ENCODE results near the gene BCAR3. TPM values are rescaled to one million over a fixed set of nuclear protein-coding genes. Genes with fewer than 3 reads are reported as not detected.
"Not testable (repeated sequence)": the region's sequence is repeated elsewhere in the genome, so short reads cannot be mapped to it uniquely, and the experiment has no call there.

Gene BCAR3
- total and polyA plus RNA-seq, 2 donors from 2014 or later: 25.4 to 28.4 TPM

DNA sequence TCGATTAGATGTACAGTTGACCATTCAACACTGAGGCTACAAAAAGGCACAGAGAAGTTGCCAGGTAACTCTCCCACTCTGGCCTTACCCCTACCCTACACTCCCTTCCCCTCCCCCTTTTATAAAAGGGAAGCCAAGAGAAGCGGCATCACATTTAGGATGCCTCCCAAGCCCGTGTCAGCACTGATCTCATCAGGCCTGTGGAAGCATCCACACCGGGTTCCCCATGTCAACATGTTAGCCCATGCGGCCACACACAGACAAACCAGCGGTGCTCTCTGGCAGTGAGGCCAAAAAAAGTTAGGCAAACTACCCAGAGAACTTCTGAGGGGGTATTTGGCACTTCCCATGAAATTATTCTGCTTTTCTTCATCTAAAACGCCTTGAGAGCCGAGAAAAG, 29.9 kb downstream of the BCAR3 start:
- intact Hi-C loops (cut with DNase I): no loop called here
- no peak for FAIRE-seq
- no peak overlapping the region for H3K4me3 ChIP-seq (ENCODE audit: low read length in 3 of 3)
- H3K9me3 ChIP-seq (ENCODE audit: control insufficient read depth in 2 of 3, insufficient read depth in 1 of 3, low read length in 3 of 3): no peaks in the 10 kb centered on the region
- H3K9ac ChIP-seq (ENCODE audit: low read length in 3 of 3): no peak overlapping the region
- H3K27ac ChIP-seq (ENCODE audit: low read depth in 2 of 2, low read length in 2 of 2): no peak overlapping the region
- no peaks in the 10 kb centered on the region for H3K4me1 ChIP-seq (ENCODE audit: control insufficient read depth in 2 of 3, insufficient read depth in 2 of 3, low read depth in 1 of 3, low read length in 3 of 3)
- TF ChIP-seq, protein P1, sequence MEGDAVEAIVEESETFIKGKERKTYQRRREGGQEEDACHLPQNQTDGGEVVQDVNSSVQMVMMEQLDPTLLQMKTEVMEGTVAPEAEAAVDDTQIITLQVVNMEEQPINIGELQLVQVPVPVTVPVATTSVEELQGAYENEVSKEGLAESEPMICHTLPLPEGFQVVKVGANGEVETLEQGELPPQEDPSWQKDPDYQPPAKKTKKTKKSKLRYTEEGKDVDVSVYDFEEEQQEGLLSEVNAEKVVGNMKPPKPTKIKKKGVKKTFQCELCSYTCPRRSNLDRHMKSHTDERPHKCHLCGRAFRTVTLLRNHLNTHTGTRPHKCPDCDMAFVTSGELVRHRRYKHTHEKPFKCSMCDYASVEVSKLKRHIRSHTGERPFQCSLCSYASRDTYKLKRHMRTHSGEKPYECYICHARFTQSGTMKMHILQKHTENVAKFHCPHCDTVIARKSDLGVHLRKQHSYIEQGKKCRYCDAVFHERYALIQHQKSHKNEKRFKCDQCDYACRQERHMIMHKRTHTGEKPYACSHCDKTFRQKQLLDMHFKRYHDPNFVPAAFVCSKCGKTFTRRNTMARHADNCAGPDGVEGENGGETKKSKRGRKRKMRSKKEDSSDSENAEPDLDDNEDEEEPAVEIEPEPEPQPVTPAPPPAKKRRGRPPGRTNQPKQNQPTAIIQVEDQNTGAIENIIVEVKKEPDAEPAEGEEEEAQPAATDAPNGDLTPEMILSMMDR (IDR thresholded peaks at IDR 0.05; ENCODE audit: borderline replicate concordance, extremely low read depth, insufficient read depth): no peak
- no peaks in the 10 kb centered on the region for H3K36me3 ChIP-seq (ENCODE audit: control insufficient read depth in 2 of 3, insufficient read depth in 3 of 3, low read length in 3 of 3)
- H3K27me3 ChIP-seq (ENCODE audit: control insufficient read depth, insufficient read depth, low read length): no peaks in the 10 kb centered on the region
- no peak for DNase-seq

DNA sequence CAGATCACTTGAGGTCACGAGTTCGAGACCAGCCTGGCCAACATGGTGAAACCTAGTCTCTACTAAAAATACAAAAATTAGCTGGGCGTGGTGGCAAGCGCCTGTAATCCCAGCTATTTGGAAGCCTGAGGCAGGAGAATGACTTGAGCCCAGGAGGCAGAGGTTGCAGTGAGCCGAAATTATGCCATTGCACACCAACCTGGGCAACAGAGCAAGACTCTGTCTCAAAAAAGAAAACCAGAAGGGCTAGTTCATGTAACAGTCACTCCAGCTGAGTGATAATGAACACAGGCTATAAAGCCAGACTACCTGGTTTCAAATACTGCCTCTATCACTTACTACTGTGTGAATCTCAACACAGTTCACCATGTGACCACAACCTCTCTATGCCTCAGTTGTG, 31.5 kb downstream of the BCAR3 start:
- H3K4me3 ChIP-seq (ENCODE audit: low read length in 3 of 3); H3K27ac ChIP-seq (ENCODE audit: low read depth in 2 of 2, low read length in 2 of 2); FAIRE-seq; H3K9me3 ChIP-seq (ENCODE audit: control insufficient read depth in 2 of 3, insufficient read depth in 1 of 3, low read length in 3 of 3); intact Hi-C loops (cut with DNase I); H3K4me1 ChIP-seq (ENCODE audit: control insufficient read depth in 2 of 3, insufficient read depth in 2 of 3, low read depth in 1 of 3, low read length in 3 of 3); H3K27me3 ChIP-seq (ENCODE audit: control insufficient read depth, insufficient read depth, low read length); H3K9ac ChIP-seq (ENCODE audit: low read length in 3 of 3); DNase-seq; H3K36me3 ChIP-seq (ENCODE audit: control insufficient read depth in 2 of 3, insufficient read depth in 3 of 3, low read length in 3 of 3): not testable (repeated sequence)

DNA sequence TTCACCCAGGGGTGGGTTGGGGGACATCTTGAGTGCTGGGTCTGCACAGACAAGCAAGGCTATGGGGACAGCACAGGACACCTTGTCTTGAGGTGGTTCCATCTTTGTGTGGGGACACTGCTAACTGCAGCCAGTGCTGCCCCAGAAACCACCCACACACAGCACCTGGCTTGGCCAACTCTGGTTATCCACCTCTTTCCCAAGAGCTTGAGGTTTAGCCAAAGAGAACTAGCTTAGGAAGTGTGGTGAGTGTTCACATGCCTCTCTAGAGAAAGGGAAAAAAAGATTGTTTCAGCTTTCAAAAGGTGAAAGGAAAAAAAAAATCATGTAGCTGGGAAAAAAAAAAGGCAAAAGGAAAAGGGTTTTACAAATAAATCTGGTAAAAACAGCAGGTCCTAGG, 32.4 kb downstream of the BCAR3 start:
- TF ChIP-seq, protein P1 (IDR thresholded peaks at IDR 0.05; ENCODE audit: borderline replicate concordance, extremely low read depth, insufficient read depth): no peak
- intact Hi-C loops (cut with DNase I): no loop called here
- no peaks in the 10 kb centered on the region for H3K27me3 ChIP-seq (ENCODE audit: control insufficient read depth, insufficient read depth, low read length)
- no peaks in the 10 kb centered on the region for H3K36me3 ChIP-seq (ENCODE audit: control insufficient read depth in 2 of 3, insufficient read depth in 3 of 3, low read length in 3 of 3)
- H3K4me3 ChIP-seq (ENCODE audit: low read length in 3 of 3): no peak overlapping the region
- H3K27ac ChIP-seq (ENCODE audit: low read depth in 2 of 2, low read length in 2 of 2): no peak overlapping the region
- no peaks in the 10 kb centered on the region for H3K9me3 ChIP-seq (ENCODE audit: control insufficient read depth in 2 of 3, insufficient read depth in 1 of 3, low read length in 3 of 3)
- no peak overlapping the region for H3K9ac ChIP-seq (ENCODE audit: low read length in 3 of 3)
- H3K4me1 ChIP-seq (ENCODE audit: control insufficient read depth in 2 of 3, insufficient read depth in 2 of 3, low read depth in 1 of 3, low read length in 3 of 3): no peaks in the 10 kb centered on the region
- FAIRE-seq (no peak), DNase-seq (no peak)

DNA sequence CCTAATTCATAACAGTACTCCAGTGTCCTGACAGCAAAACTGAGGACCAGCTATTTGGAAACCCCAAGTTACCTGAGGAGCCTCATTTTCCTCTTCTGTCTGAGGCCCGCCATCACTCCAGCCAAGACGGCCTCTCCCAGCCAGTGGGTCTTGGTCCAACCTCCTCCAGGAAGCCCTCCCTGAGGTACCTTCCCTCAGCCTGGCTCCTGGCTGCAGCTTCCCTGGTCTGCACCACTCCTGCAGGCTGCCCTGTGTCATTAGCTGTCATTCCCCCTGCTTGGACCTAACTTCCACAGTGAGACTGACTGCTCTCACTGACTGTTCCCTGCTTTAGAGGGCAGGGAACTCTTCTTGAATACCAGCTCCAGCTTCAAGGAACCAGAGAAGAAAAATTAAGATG, 33.0 kb downstream of the BCAR3 start:
- no peak overlapping the region for H3K4me3 ChIP-seq (ENCODE audit: low read length in 3 of 3)
- DNase-seq (no peak), FAIRE-seq (no peak)
- intact Hi-C loops (cut with DNase I): no loop called here
- H3K27me3 ChIP-seq (ENCODE audit: control insufficient read depth, insufficient read depth, low read length): no peaks in the 10 kb centered on the region
- TF ChIP-seq, protein P1 (IDR thresholded peaks at IDR 0.05; ENCODE audit: borderline replicate concordance, extremely low read depth, insufficient read depth): no peak
- no peak overlapping the region for H3K9ac ChIP-seq (ENCODE audit: low read length in 3 of 3)
- no peaks in the 10 kb centered on the region for H3K9me3 ChIP-seq (ENCODE audit: control insufficient read depth in 2 of 3, insufficient read depth in 1 of 3, low read length in 3 of 3)
- H3K27ac ChIP-seq (ENCODE audit: low read depth in 2 of 2, low read length in 2 of 2): no peak overlapping the region
- no peaks in the 10 kb centered on the region for H3K36me3 ChIP-seq (ENCODE audit: control insufficient read depth in 2 of 3, insufficient read depth in 3 of 3, low read length in 3 of 3)
- H3K4me1 ChIP-seq (ENCODE audit: control insufficient read depth in 2 of 3, insufficient read depth in 2 of 3, low read depth in 1 of 3, low read length in 3 of 3): no peaks in the 10 kb centered on the region

Data from kidney (tissue), 14 donors.